ENCODE measurements around the gene SLC7A6. TPM values are rescaled to one million over a fixed set of nuclear protein-coding genes. Genes with fewer than 3 reads are reported as not detected.

Gene SLC7A6
- total RNA-seq, 1 donor from 2014 or later, result 12.1 TPM

DNA sequence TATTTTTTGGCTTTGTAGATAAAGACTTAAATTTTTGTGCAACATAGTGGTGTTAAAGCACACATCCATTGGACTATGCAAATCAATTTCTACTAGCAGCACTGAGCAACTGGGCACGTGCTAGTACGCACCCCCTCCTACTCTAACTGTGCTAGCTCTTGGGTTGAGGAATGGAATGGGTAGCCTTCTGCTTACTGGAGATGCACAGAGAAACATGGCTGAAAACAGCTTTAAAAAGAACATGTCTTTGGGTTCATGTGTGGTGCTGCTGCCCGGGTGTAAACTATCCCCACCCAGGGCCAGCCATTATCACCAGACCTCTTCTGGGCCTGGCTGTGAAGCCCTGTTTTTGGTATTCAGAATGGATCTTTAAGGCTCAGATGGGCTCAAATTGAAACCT, 35.7 kb upstream of the SLC7A6 start:
- Histone ChIP-seq H3K36me3 (ENCODE audit: control insufficient read depth, insufficient read depth, low read length) (peaks cover 4% of the 10 kb centered on the region), H3K4me3 (ENCODE audit: low read depth, low read length) (no peak overlapping the region), H3K27me3 (ENCODE audit: control insufficient read depth, insufficient read depth, low read length) (no peaks in the 10 kb centered on the region)
- DNase-seq (ENCODE audit: low read depth), result no peak
- no peak for TF ChIP-seq CTCF (IDR thresholded peaks at IDR 0.05; ENCODE audit: insufficient read depth, low read length, poor library complexity, severe bottlenecking)

DNA sequence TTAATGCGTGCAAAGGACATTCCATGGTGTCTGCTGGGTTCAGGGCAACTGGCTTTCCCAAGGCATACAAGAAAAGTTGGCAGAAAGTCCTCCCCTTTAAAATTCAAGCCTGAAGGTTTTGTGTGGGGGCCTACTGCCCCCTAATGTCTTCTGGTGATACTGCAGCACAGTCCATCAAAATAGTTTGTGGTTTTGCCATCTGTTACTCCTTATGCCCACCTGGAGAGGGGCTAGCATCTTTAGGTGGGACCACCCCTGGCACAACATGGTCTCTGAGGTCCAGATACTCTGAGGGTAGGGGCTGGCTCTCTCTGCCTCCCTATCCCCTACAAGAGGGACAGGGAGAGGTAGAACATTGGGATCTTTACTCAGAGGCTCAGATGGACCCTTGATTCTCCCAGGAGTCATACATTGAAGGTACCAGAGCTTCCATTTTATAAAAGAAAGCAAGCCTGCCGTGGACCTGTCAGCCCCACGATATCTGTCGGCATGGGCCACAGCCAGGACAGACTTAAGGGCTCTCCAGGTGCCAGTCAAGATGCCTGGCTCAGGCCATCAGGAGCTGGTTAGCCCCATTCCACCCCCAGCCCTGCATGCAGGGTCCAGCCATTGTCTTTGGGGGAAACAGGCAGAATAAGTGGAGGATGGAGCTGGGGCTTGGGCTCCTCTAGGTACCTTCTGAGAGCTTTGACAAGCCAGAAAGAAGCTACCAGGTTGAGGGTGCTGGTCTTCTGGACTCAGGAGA, 34.7 kb upstream of the SLC7A6 start:
- H3K36me3 ChIP-seq (ENCODE audit: control insufficient read depth, insufficient read depth, low read length), result peaks cover 4% of the 10 kb centered on the region
- no peak for DNase-seq (ENCODE audit: low read depth)
- TF ChIP-seq CTCF (IDR thresholded peaks at IDR 0.05; ENCODE audit: insufficient read depth, low read length, poor library complexity, severe bottlenecking), result peak; percentile 91
- H3K27me3 ChIP-seq (ENCODE audit: control insufficient read depth, insufficient read depth, low read length), result no peaks in the 10 kb centered on the region
- H3K4me3 ChIP-seq (ENCODE audit: low read depth, low read length), result no peak overlapping the region

GRCh38 chr16:68230176-68230571, 34.2 kb upstream of the SLC7A6 start:
- no peak for DNase-seq (ENCODE audit: low read depth)
- H3K4me3 ChIP-seq (ENCODE audit: low read depth, low read length), result no peak overlapping the region
- peaks cover 4% of the 10 kb centered on the region for H3K36me3 ChIP-seq (ENCODE audit: control insufficient read depth, insufficient read depth, low read length)
- no peaks in the 10 kb centered on the region for H3K27me3 ChIP-seq (ENCODE audit: control insufficient read depth, insufficient read depth, low read length)
- TF ChIP-seq CTCF (IDR thresholded peaks at IDR 0.05; ENCODE audit: insufficient read depth, low read length, poor library complexity, severe bottlenecking), result no peak

- Histone ChIP-seq H3K36me3 (ENCODE audit: control insufficient read depth, insufficient read depth, low read length) (peaks cover 4% of the 10 kb centered on the region), H3K4me3 (ENCODE audit: low read depth, low read length) (no peak overlapping the region), H3K27me3 (ENCODE audit: control insufficient read depth, insufficient read depth, low read length) (no peaks in the 10 kb centered on the region)
- no peak for DNase-seq (ENCODE audit: low read depth)
- no peak for TF ChIP-seq CTCF (IDR thresholded peaks at IDR 0.05; ENCODE audit: insufficient read depth, low read length, poor library complexity, severe bottlenecking)
These were observed 33.4 kb upstream of the SLC7A6 start for GRCh38 chr16:68230956-68231355.

- DNase-seq (ENCODE audit: low read depth), result no peak
- Histone ChIP-seq H3K36me3 (ENCODE audit: control insufficient read depth, insufficient read depth, low read length) (peaks cover 4% of the 10 kb centered on the region), H3K27me3 (ENCODE audit: control insufficient read depth, insufficient read depth, low read length) (no peaks in the 10 kb centered on the region), H3K4me3 (ENCODE audit: low read depth, low read length) (no peak overlapping the region)
- TF ChIP-seq CTCF (IDR thresholded peaks at IDR 0.05; ENCODE audit: insufficient read depth, low read length, poor library complexity, severe bottlenecking), result no peak
These were observed 32.8 kb upstream of the SLC7A6 start for GRCh38 chr16:68231384-68232136.

All from kidney epithelial cell (primary cell).